ENCODE data around the gene ITGA5. TPM values are rescaled to one million over a fixed set of nuclear protein-coding genes. Genes with fewer than 3 reads are reported as not detected.

Gene ITGA5
- total RNA-seq, 1 donor = 192 TPM

GRCh38 chr12:54412786-54413185 is 6.3 kb downstream of the ITGA5 start:
- no peak for DNase-seq (ENCODE audit: low read depth in 2 of 3, low spot score in 2 of 3)

GRCh38 chr12:54412348-54412747 is 6.7 kb downstream of the ITGA5 start:
- no peak for DNase-seq (ENCODE audit: low read depth in 2 of 3, low spot score in 2 of 3)

- DNase-seq (ENCODE audit: low read depth in 2 of 3, low spot score in 2 of 3) = peak in 1 of 3 donors; percentile 54
Observed at GRCh38 chr12:54411391-54412241, 7.5 kb downstream of the ITGA5 start.

GRCh38 chr12:54409267-54409666 is 9.8 kb downstream of the ITGA5 start:
- no peak for DNase-seq (ENCODE audit: low read depth in 2 of 3, low spot score in 2 of 3)

- DNase-seq (ENCODE audit: low read depth in 2 of 3, low spot score in 2 of 3) = no peak
Observed at GRCh38 chr12:54407183-54407905, 11.7 kb downstream of the ITGA5 start.

- no peak for DNase-seq (ENCODE audit: low read depth in 2 of 3, low spot score in 2 of 3)
Observed at GRCh38 chr12:54405573-54405972, 13.5 kb downstream of the ITGA5 start.

- no peak for DNase-seq (ENCODE audit: low read depth in 2 of 3, low spot score in 2 of 3)
Observed at GRCh38 chr12:54405106-54405505, 14.0 kb downstream of the ITGA5 start.

GRCh38 chr12:54404061-54405004 is 14.7 kb downstream of the ITGA5 start:
- DNase-seq (ENCODE audit: low read depth in 2 of 3, low spot score in 2 of 3) = peak in 2 of 3 donors; percentile 57 to 75

GRCh38 chr12:54401119-54401518 is 17.9 kb downstream of the ITGA5 start:
- DNase-seq (ENCODE audit: low read depth in 2 of 3, low spot score in 2 of 3) = no peak

GRCh38 chr12:54398995-54399793 is 19.9 kb downstream of the ITGA5 start:
- DNase-seq (ENCODE audit: low read depth in 2 of 3, low spot score in 2 of 3) = peak; percentile 82 to 93 (median 83)

GRCh38 chr12:54398218-54398617 is 20.8 kb downstream of the ITGA5 start:
- no peak for DNase-seq (ENCODE audit: low read depth in 2 of 3, low spot score in 2 of 3)

- DNase-seq (ENCODE audit: low read depth in 2 of 3, low spot score in 2 of 3) = no peak
Observed at GRCh38 chr12:54397157-54397556, 21.9 kb downstream of the ITGA5 start.

GRCh38 chr12:54395545-54395944 is 23.5 kb downstream of the ITGA5 start:
- no peak for DNase-seq (ENCODE audit: low read depth in 2 of 3, low spot score in 2 of 3)

GRCh38 chr12:54394986-54395385 is 24.1 kb downstream of the ITGA5 start:
- DNase-seq (ENCODE audit: low read depth in 2 of 3, low spot score in 2 of 3) = no peak

- peak in 1 of 3 donors; percentile 46 for DNase-seq (ENCODE audit: low read depth in 2 of 3, low spot score in 2 of 3)
Observed at GRCh38 chr12:54394281-54394719, 24.8 kb downstream of the ITGA5 start.

GRCh38 chr12:54393743-54394142 is 25.3 kb downstream of the ITGA5 start:
- DNase-seq (ENCODE audit: low read depth in 2 of 3, low spot score in 2 of 3) = no peak

GRCh38 chr12:54393207-54393609 is 25.9 kb downstream of the ITGA5 start:
- DNase-seq (ENCODE audit: low read depth in 2 of 3, low spot score in 2 of 3) = no peak

GRCh38 chr12:54392485-54393206 is 26.4 kb downstream of the ITGA5 start:
- DNase-seq (ENCODE audit: low read depth in 2 of 3, low spot score in 2 of 3) = no peak

Data from hematopoietic multipotent progenitor cell (in vitro differentiated cells).